ENCODE data around the gene GAPT.

DNA sequence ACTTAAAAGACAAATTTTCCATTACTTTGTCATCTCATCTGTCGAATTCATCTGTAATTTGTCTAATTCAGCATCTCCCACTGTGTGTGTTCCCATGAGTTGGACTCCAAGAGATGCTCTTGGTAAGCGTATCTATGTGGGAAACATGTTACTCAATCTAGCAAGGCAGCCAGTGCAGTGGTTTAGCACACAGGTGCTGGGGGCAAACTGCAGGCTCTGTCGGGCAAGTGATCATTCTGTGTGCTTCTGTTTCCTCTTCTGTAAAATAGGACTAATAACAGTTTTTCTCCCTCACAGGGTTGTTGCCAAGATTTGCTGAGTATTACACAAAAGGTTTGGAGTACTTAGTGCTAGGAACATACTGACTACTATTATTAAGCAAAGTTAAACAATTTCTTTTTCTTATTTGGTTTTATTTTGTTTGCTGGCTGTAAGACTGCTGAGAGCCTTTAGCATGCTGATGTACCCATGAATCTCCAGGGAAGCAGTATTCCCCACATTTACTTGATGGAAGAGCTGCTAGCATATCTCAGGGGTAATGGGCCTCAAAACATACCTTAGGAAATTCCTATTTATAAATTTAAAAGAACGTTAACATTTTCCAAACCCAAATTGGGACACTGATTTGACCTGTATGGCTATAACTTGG, 709 bp upstream of the GAPT start:
- TF ChIP-seq, protein P1, sequence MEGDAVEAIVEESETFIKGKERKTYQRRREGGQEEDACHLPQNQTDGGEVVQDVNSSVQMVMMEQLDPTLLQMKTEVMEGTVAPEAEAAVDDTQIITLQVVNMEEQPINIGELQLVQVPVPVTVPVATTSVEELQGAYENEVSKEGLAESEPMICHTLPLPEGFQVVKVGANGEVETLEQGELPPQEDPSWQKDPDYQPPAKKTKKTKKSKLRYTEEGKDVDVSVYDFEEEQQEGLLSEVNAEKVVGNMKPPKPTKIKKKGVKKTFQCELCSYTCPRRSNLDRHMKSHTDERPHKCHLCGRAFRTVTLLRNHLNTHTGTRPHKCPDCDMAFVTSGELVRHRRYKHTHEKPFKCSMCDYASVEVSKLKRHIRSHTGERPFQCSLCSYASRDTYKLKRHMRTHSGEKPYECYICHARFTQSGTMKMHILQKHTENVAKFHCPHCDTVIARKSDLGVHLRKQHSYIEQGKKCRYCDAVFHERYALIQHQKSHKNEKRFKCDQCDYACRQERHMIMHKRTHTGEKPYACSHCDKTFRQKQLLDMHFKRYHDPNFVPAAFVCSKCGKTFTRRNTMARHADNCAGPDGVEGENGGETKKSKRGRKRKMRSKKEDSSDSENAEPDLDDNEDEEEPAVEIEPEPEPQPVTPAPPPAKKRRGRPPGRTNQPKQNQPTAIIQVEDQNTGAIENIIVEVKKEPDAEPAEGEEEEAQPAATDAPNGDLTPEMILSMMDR (IDR thresholded peaks at IDR 0.05) = no peak
- TF ChIP-seq POLR2A (IDR thresholded peaks at IDR 0.05) = no peak
